PFSK-1 (cell line): ENCODE data around the gene UBAC2.

Experiments used
- FOXP2 ChIP-seq: optimal IDR thresholded peaks from 2 replicates; pipeline ENCODE3; 2011; ENCODE audit warnings: borderline replicate concordance, control low read depth, inconsistent platforms; ENCODE audit not compliant: insufficient read depth; ENCODE audit errors: extremely low read length, extremely low read depth
- POLR2AphosphoS5 ChIP-seq: IDR thresholded peaks from 2 replicates; pipeline ENCODE4 v1.6.1; 2012; ENCODE audit warnings: low read depth, mild to moderate bottlenecking, control low read depth, low read length, moderate library complexity
- TAF1 ChIP-seq: IDR thresholded peaks from 2 replicates; pipeline ENCODE4 v1.6.1; 2012; ENCODE audit warnings: low read length, control low read depth, borderline replicate concordance; ENCODE audit not compliant: insufficient read depth
- TF ChIP-seq, protein P1 (sequence below), 2 experiments: IDR thresholded peaks; 2 replicates each; pipeline versions ENCODE4 v1.6.1 to v1.8.0; 2011 to 2012; ENCODE audit warnings: low read depth in 2 of 2, low read length in 2 of 2, control low read depth in 1 of 2, inconsistent platforms in 1 of 2, mild to moderate bottlenecking in 1 of 2, moderate library complexity in 1 of 2; ENCODE audit not compliant: insufficient read depth in 1 of 2

DNA sequence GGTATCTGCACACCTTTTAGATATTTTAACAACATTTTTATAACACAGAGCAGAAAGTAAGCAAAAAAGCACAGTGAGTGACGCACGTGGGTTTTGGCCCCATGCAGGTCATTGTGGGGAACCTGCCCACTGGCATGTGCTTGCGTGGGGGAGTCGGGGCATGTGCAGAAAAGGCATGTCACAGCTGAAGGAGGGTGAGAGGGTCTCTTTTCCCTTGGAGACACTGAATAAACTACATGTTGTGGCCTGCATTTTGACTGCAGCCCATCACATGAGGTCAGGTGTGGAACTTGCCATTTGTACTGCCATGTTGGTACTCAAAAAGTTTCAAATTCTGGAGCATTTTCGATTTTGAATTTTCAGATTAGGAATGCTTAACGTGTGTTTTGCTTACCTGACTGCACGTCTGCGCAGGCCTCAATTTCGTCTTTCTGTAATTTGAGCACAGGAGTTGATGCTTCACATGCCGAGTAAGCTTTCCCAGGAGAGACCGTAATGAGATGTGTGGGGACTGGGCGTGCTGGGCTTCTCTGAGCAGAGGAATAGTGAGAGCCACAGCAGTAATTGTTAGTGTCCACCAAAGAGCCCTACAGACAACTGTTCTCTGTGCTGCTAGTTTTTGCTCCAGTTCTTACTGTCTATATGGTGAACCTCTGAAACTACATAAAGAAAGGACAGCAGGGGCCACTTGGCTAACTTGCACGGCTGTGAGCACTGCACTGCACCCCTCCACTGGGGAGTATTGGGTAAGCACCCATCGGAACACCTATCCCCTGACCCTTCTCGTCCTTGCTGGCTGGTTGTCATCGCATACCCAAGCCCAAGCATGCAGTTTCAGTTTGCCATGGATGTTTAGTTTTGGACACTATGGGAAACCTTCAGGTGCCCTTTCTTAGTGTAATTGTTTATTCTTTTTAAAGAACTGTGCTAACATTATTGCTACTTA lies 179.5 kb downstream of the UBAC2 start:
- TF ChIP-seq FOXP2 (no peak), POLR2AphosphoS5 (no peak), TAF1 (no peak)
- TF ChIP-seq, protein P1, sequence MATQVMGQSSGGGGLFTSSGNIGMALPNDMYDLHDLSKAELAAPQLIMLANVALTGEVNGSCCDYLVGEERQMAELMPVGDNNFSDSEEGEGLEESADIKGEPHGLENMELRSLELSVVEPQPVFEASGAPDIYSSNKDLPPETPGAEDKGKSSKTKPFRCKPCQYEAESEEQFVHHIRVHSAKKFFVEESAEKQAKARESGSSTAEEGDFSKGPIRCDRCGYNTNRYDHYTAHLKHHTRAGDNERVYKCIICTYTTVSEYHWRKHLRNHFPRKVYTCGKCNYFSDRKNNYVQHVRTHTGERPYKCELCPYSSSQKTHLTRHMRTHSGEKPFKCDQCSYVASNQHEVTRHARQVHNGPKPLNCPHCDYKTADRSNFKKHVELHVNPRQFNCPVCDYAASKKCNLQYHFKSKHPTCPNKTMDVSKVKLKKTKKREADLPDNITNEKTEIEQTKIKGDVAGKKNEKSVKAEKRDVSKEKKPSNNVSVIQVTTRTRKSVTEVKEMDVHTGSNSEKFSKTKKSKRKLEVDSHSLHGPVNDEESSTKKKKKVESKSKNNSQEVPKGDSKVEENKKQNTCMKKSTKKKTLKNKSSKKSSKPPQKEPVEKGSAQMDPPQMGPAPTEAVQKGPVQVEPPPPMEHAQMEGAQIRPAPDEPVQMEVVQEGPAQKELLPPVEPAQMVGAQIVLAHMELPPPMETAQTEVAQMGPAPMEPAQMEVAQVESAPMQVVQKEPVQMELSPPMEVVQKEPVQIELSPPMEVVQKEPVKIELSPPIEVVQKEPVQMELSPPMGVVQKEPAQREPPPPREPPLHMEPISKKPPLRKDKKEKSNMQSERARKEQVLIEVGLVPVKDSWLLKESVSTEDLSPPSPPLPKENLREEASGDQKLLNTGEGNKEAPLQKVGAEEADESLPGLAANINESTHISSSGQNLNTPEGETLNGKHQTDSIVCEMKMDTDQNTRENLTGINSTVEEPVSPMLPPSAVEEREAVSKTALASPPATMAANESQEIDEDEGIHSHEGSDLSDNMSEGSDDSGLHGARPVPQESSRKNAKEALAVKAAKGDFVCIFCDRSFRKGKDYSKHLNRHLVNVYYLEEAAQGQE (IDR thresholded peaks at IDR 0.05; ENCODE audit: insufficient read depth in 1 of 2, low read depth in 2 of 2, low read length in 2 of 2): no peak
